GM19395 (cell line): Measurements from ENCODE around the gene PRSS56.
"Not testable (repeated sequence)": the region's sequence is repeated elsewhere in the genome, so short reads cannot be mapped to it uniquely, and the experiment has no call there.

ENCODE experiments used
- ATAC-seq: cut with Tn5 transposase; IDR thresholded peaks from one replicate; pipeline ENCODE4 v1.9.1; 2021; ENCODE audit warnings: mild to moderate bottlenecking, moderate library complexity; ENCODE audit not compliant: unreplicated experiment

The PRSS56 gene

GRCh38 chr2:232524771-232525170 lies 4.6 kb downstream of the PRSS56 start:
- ATAC-seq, result no peak

- ATAC-seq, result no peak
Measured at GRCh38 chr2:232525199-232525598, 5.0 kb downstream of the PRSS56 start.

GRCh38 chr2:232525791-232526371 lies 5.7 kb downstream of the PRSS56 start, which contains the start of gene CHRND:
Gene CHRND, plus strand, starts transcription at chr2:232526160. Its CDS starts 56 bp downstream, at chr2:232526216.
- ATAC-seq, result no peak

- ATAC-seq, result no peak
Measured at GRCh38 chr2:232526372-232526941, 6.3 kb downstream of the PRSS56 start.

- no peak for ATAC-seq
Measured at GRCh38 chr2:232527905-232528470, 7.8 kb downstream of the PRSS56 start.

- ATAC-seq, result no peak
Measured at GRCh38 chr2:232528746-232529460, 8.7 kb downstream of the PRSS56 start.

- ATAC-seq, result no peak
Measured at GRCh38 chr2:232529806-232530547, 9.8 kb downstream of the PRSS56 start.

GRCh38 chr2:232530626-232531260 lies 10.6 kb downstream of the PRSS56 start:
- no peak for ATAC-seq

- no peak for ATAC-seq
Measured at GRCh38 chr2:232532419-232532818, 12.2 kb downstream of the PRSS56 start.

- not testable (repeated sequence) for ATAC-seq
Measured at GRCh38 chr2:232532821-232533220, 12.6 kb downstream of the PRSS56 start.

GRCh38 chr2:232533944-232534710 lies 13.9 kb downstream of the PRSS56 start:
- ATAC-seq, result no peak

- no peak for ATAC-seq
Measured at GRCh38 chr2:232534940-232535651, 14.9 kb downstream of the PRSS56 start.

GRCh38 chr2:232535761-232536530 lies 15.8 kb downstream of the PRSS56 start:
- ATAC-seq, result no peak

GRCh38 chr2:232537079-232537478 lies 16.9 kb downstream of the PRSS56 start:
- ATAC-seq, result no peak

GRCh38 chr2:232537499-232537898 lies 17.3 kb downstream of the PRSS56 start:
- no peak for ATAC-seq

- ATAC-seq, result no peak
Measured at GRCh38 chr2:232538671-232539070, 18.5 kb downstream of the PRSS56 start.

GRCh38 chr2:232539298-232540231 lies 19.4 kb downstream of the PRSS56 start, which contains the start of gene CHRNG:
Gene CHRNG, plus strand, starts transcription at chr2:232539692. Its CDS starts 56 bp downstream, at chr2:232539748.
- ATAC-seq, result no peak
